Chondrocyte (in vitro differentiated cells): ENCODE data around the gene UBE2F. TPM values are rescaled to one million over a fixed set of nuclear protein-coding genes. Genes with fewer than 3 reads are reported as not detected.

ENCODE experiments used
- DNase-seq: peaks from one replicate; pipeline ENCODE4 v3.0.0; 2021; ENCODE audit warnings: mixed read lengths, low spot score
- H3K27ac Mint-ChIP-seq: one replicate; pipeline ENCODE4 v1.8.0; 2021; ENCODE audit warnings: mild to moderate bottlenecking, moderate library complexity, mixed read lengths; ENCODE audit not compliant: unreplicated experiment
- H3K27me3 Mint-ChIP-seq: 2 replicates; pipeline ENCODE4 v1.8.0; 2021; ENCODE audit warnings: low read depth, mixed read lengths
- H3K36me3 Mint-ChIP-seq: 2 replicates; pipeline ENCODE4 v1.8.0; 2021; ENCODE audit warnings: low read depth, mixed read lengths
- H3K4me1 Mint-ChIP-seq: 2 replicates; pipeline ENCODE4 v1.8.0; 2021; ENCODE audit warnings: low read depth, mild to moderate bottlenecking, mixed read lengths
- H3K4me3 Mint-ChIP-seq: one replicate; pipeline ENCODE4 v1.8.0; 2021; ENCODE audit warnings: mild to moderate bottlenecking, moderate library complexity, mixed read lengths; ENCODE audit not compliant: unreplicated experiment
- H3K9me3 Mint-ChIP-seq: 2 replicates; pipeline ENCODE4 v1.8.0; 2021; ENCODE audit warnings: low read depth, mixed read lengths
- total RNA-seq: library from RNA; stranded (reverse); gene quantifications from 3 replicates; pipeline ENCODE4 v1.2.1, GENCODE V29; 2021
- TF ChIP-seq, protein P1 (sequence below): fragments of 200-600 bp; sonication (generic); IDR thresholded peaks from 2 replicates; pipeline ENCODE4 v1.5.0; 2021; ENCODE audit warnings: antibody characterized with exemption, mild to moderate bottlenecking, moderate library complexity

UBE2F gene
- total RNA-seq, 1 donor from 2014 or later = 59.1 TPM

DNA sequence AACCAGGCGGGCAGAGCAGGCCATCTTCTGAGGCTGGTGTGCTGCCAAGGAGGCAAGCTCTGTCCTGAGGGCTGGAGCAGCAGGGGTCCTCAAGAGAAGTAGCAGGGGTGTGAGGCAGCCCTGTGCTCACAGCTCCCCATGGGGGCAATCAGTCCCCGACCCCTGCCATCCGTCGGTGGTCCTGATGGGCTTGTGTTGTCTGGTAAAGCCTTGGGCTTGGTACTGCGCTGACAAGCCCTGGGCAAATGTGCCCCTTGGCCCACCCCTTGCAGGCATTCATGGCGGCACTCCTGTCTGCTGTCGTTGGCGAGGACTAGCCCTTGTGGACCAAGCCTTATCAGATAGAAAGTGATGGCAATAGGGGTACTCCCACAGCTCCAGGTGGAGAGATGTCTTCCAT lies 71.4 kb downstream of the UBE2F start:
- H3K9me3 Mint-ChIP-seq = no peaks in the 10 kb centered on the region
- DNase-seq = peak; percentile 76
- H3K36me3 Mint-ChIP-seq = peaks cover 39% of the 10 kb centered on the region
- no peak overlapping the region for H3K27ac Mint-ChIP-seq
- H3K4me3 Mint-ChIP-seq = no peak overlapping the region
- TF ChIP-seq, protein P1, sequence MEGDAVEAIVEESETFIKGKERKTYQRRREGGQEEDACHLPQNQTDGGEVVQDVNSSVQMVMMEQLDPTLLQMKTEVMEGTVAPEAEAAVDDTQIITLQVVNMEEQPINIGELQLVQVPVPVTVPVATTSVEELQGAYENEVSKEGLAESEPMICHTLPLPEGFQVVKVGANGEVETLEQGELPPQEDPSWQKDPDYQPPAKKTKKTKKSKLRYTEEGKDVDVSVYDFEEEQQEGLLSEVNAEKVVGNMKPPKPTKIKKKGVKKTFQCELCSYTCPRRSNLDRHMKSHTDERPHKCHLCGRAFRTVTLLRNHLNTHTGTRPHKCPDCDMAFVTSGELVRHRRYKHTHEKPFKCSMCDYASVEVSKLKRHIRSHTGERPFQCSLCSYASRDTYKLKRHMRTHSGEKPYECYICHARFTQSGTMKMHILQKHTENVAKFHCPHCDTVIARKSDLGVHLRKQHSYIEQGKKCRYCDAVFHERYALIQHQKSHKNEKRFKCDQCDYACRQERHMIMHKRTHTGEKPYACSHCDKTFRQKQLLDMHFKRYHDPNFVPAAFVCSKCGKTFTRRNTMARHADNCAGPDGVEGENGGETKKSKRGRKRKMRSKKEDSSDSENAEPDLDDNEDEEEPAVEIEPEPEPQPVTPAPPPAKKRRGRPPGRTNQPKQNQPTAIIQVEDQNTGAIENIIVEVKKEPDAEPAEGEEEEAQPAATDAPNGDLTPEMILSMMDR = no peak
- no peaks in the 10 kb centered on the region for H3K4me1 Mint-ChIP-seq
- no peaks in the 10 kb centered on the region for H3K27me3 Mint-ChIP-seq

DNA sequence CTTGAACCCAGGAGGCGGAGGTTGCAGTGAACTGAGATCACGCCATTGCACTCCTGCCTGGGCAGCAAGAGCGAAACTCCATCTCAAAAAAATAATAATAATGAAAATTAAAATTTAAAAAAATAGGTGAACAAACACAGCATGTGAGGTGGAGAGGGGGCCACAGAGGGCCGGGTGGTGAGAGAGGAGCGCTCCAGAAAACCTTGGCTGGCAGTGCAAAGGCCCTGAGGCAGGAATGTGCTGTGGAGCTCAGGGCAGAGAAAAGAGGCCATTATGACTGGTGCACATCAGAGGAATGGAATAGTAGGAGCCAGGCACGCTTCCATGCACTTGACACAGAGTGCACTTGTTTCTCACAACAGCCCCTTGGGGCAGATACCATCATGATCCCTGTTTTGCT lies 72.3 kb downstream of the UBE2F start:
- H3K36me3 Mint-ChIP-seq = peaks cover 42% of the 10 kb centered on the region
- H3K27ac Mint-ChIP-seq = no peak overlapping the region
- H3K4me3 Mint-ChIP-seq = no peak overlapping the region
- no peaks in the 10 kb centered on the region for H3K27me3 Mint-ChIP-seq
- DNase-seq = peak; percentile 38
- no peaks in the 10 kb centered on the region for H3K4me1 Mint-ChIP-seq
- TF ChIP-seq, protein P1 = no peak
- no peaks in the 10 kb centered on the region for H3K9me3 Mint-ChIP-seq

DNA sequence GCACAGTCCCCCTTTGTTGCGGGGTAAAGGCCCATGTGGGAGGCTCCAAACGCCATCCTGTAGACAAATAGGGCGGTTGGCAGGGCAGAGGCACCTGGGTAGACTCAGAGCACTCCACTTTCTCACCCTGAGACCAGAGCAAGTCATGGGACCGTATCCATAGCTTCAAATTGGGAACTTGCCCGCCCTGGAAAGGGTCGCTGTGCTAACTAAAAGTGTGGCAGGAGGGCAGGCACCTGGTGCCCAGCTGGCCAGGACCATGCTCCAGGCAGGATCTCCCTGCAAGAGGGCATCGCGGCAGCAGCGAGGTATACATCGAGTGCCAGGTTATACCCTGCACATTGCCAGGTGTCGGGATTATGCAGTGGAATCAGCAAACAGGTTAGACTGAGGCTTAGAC lies 73.2 kb downstream of the UBE2F start:
- Mint-ChIP-seq H3K27ac (no peak overlapping the region), H3K9me3 (no peaks in the 10 kb centered on the region), H3K27me3 (no peaks in the 10 kb centered on the region), H3K36me3 (peaks cover 44% of the 10 kb centered on the region), H3K4me1 (no peaks in the 10 kb centered on the region), H3K4me3 (no peak overlapping the region)
- peak; percentile 68 for DNase-seq
- TF ChIP-seq, protein P1 = no peak

DNA sequence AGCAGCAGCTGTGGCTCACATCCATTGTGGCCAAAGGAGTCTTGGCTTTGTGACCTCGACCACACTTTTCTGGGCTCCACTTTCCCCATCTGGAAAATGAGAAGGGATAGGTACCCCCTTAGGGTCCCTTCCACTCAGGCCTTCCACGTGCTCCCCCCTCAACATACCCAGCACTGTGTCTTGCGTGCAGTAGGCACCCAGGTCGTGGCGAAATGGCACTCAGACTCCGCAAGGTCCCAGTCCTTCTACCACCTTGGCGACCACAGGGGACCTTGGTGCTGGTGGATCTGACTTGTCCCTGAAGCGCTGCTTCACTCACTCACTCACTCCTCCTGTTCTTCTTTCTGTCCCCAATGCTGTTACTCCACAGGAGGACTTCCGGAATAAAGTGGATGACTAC lies 74.1 kb downstream of the UBE2F start:
- no peak overlapping the region for H3K27ac Mint-ChIP-seq

DNA sequence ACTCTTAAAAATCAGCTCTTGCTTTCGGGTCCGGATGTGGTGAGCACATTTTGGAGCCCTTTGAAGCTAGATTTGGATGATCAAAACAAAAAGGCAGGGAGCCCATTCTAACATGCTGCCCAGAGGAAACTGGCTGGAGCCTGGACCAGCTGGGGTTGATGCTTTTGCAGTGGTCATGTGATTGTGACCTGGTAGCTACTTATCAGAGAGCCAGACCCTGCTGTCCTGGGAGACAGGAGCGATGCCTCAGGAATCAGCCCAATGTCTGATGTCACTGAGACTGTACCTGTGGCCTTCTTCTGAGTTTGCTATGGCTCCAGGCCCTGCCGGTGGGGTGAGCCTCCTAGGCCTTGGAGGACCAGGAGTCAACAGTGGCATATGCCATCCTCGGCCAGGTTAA lies 75.3 kb downstream of the UBE2F start:
- peak; percentile 33 for DNase-seq
- TF ChIP-seq, protein P1 = no peak
- H3K4me1 Mint-ChIP-seq = no peaks in the 10 kb centered on the region

More for the DNA sequence above, 74.1 kb downstream of the UBE2F start:
- Mint-ChIP-seq H3K9me3 (no peaks in the 10 kb centered on the region), H3K27me3 (no peaks in the 10 kb centered on the region), H3K4me1 (no peaks in the 10 kb centered on the region), H3K36me3 (peaks cover 43% of the 10 kb centered on the region), H3K4me3 (no peak overlapping the region)
- DNase-seq = peak; percentile 47
- TF ChIP-seq, protein P1 = no peak

More for the DNA sequence above, 75.3 kb downstream of the UBE2F start:
- H3K36me3 Mint-ChIP-seq = peaks cover 44% of the 10 kb centered on the region
- no peak overlapping the region for H3K27ac Mint-ChIP-seq
- H3K27me3 Mint-ChIP-seq = no peaks in the 10 kb centered on the region
- peaks cover 2% of the 10 kb centered on the region for H3K9me3 Mint-ChIP-seq
- no peak overlapping the region for H3K4me3 Mint-ChIP-seq
